Ureter (tissue), 1 donor: ENCODE data around the gene RBMX. TPM values are rescaled to one million over a fixed set of nuclear protein-coding genes. Genes with fewer than 3 reads are reported as not detected.
"Not testable (repeated sequence)": the region's sequence is repeated elsewhere in the genome, so short reads cannot be mapped to it uniquely, and the experiment has no call there.

Experiments
- DNase-seq: peaks from one replicate; pipeline ENCODE4 v3.0.0-alpha.2; 2020; ENCODE audit warnings: low spot score
- total RNA-seq: library from RNA; stranded (reverse); gene quantifications from one replicate; pipeline ENCODE4 v1.2.4, GENCODE V29; 2023
- donor health status: DM: yes; HTN: yes; CAD: no.

RBMX gene
- total RNA-seq, 1 donor from 2014 or later = 179 TPM

DNA sequence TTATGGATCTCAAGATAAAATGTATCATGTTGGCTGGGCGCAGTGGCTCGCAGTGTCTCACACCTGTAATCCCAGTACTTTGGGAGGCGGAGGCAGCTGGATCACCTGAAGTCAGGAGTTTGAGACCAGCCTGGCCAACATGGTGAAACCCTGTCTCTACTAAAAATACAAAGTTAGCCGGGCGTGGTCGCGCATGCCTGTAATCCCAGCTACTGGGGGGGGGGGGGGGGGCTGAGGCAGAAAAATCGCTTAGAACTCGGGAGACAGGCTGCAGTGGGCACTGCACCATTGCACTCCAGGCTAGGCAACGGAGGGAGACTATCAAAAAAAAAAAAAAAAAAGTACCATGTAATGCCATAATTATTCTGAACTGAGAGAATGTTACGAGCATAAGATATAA, 2.1 kb downstream of the RBMX start:
- no peak for DNase-seq

DNA sequence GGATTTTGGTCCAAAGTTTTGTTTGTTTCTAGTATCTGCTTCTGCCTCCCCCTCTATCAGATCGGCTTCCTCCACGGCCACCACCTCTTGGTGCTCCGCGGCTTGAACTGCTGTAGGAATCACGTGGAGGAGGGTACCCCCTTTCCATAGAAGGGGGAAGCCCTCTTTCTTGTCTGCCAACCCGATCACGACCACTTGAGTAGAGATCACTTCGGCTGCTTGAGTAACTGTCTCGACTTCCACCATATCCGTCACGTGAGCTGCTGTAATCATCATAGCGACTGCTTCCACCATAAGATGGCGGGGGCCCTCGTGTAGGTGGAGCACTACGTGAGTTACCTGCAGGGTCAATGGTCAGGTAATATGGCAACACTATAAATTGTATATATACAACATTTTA, 6.4 kb downstream of the RBMX start:
- not testable (repeated sequence) for DNase-seq

DNA sequence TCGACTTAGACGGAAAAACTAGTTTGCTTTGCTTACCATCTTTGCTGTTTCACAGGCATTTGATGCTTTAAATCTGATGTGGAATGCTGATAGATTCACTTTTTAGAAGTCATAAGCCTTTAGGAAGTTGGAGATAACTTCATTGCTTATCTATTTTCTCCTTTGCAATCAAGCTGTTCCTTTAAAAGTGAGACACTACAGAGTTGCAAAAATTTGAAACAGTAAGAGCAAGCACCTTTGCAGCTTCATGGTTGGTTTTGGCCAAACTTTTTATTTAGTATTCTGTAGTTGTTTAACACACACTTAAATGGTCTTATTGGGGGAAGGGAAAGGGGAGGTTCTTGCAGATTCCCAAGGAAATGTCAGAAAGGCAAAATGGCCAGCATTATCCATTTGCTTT, 7.3 kb downstream of the RBMX start:
- not testable (repeated sequence) for DNase-seq

DNA sequence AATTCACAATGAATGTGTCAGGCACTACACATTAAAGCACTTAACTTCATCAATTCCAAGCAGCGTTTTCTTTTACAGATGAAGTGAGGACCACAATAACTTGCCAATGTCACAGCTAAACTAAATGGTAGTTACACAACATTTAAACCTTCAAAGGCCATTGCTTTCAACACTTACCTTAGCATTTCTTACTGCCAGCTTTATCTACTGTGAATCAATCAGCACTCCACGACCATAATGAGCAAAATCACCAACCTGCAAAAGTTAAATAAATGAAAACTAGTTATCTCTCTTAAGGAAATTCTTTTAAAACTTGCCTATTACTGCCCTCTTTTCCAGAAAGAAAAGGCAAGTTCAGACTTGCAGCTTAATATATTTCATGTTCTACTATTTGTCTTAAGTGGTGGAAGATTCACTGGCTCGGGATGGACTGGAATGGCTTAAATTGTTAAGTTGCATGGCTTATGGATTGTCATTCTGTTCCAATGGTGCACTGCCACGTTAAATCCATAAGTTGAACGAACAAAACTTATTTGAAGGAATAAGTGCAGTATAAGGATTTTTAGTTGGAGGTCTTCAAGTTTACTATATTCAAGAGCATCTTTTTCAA, 8.3 kb downstream of the RBMX start:
- no peak for DNase-seq

DNA sequence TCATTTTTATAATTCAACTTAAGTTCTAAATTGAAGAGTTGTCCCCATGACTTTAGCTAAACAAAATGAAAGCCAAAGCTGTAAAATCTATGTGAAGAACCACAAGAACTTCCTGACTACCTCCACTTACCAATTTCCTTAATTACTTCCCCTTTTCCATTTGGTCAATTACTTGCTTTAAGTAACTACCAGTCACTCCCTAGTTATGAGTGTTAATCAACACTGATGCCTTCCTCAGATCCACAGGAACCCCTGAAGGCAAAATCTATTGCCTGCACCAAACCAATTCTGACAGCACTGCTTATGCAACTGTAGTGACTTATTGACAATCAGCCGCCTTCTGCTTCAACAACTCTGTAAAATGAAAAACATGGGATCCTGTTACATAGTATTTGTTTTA, 10.5 kb downstream of the RBMX start:
- no peak for DNase-seq

DNA sequence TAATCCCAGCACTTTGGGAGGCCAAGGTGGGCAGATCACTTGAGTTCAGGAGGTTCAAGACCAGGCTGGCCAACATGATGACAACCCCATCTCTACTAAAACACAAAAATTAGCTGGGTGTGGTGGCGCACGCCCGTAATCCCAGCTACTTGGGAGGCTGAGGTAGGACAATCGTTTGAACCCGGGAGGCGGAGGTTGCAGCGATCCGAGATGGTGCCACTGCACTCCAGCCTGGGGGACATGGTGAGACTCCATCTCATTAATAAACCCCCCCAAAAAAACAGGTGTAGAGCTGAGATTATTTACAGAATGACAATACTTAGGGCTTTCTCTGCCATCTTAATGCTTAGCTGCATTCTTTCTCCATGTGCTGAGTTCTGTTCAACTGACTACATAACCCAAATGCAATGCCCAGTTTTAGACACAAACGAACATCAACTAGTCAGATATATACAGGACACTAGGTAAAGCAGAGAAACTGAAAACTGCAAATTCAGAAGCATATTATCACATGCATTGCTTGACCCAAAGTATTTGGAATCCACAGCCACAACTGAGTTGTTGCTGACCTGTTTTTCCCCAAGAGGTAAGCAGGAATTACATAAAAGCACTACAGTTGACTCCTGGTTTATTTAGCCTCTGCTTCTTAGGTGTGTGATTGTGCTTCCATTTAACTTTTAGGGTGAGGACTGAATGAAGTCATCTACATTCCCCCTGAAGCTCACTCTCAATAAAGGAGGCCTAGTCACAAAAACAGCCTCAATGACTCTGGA, 12.1 kb downstream of the RBMX start:
- DNase-seq = no peak

DNA sequence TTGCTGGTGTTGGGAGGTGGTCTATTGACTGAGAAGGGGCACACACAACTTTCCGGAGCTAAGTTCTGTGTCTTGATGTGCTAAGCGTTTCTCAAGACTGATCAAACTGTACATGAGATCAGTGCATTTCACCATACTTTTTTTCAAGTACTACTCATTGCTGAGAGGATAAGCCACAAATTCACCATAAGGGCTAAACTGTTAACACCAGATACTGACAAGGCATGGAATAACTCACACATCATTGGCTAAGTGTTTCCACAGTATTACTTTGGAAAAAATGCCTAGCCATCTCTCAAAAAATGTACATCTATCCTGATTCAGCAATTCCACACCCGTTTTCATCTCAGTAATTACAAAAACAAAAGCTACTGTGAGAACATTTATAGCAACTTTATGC, 13.0 kb downstream of the RBMX start:
- DNase-seq = no peak

DNA sequence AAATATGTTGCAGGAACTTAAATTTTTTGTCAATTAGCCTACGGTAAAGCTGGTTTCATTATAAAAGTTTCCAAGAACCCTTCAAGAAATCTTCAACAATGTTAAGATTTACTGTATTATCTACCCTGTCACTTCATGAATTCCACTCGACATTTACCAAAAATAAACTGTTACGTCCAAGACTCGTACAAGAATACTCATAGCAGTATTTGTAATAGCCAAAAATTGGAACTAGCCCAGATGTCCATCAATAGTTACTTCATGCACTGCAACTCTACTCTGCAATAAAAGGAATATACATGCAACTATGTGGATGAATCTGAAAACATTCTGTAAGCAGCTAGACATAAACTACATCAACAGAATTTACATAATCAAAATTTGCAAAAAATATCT, 13.4 kb downstream of the RBMX start:
- no peak for DNase-seq

DNA sequence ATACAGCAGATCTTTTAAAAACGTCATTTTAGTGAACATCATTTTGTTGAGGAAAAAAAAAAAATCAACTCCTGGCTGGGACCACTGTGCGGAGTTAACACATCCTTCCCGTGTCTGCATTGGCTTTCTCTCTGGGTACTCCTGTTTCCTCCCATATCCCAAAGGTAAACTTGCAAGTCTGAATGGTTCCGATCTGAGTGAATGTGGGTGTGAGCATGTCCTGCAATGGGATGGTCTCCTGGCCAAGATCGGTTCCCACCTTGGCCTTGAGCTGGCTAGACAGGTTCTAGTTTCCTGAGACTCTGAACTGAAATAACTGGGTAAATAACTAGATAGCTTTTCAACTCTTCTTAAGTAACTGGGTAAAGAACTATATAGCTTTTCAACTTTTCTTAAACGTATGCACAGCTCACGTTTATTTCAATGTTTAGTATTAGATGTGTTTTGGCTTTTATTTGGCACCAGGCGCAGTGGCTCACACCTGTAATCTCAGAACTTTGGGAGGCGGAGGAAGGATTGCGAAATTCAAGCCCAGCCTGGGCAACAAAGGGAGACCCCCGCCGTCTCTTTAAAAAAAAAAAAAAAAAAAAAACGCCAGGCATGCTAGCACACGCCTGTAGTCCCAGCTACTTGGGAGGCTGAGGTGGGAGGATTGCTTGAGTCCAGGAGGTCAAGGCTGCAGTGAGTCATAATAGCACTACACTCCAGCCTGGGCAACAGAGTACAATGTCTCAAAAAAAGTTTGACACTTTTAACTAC, 14.0 kb downstream of the RBMX start:
- no peak for DNase-seq

DNA sequence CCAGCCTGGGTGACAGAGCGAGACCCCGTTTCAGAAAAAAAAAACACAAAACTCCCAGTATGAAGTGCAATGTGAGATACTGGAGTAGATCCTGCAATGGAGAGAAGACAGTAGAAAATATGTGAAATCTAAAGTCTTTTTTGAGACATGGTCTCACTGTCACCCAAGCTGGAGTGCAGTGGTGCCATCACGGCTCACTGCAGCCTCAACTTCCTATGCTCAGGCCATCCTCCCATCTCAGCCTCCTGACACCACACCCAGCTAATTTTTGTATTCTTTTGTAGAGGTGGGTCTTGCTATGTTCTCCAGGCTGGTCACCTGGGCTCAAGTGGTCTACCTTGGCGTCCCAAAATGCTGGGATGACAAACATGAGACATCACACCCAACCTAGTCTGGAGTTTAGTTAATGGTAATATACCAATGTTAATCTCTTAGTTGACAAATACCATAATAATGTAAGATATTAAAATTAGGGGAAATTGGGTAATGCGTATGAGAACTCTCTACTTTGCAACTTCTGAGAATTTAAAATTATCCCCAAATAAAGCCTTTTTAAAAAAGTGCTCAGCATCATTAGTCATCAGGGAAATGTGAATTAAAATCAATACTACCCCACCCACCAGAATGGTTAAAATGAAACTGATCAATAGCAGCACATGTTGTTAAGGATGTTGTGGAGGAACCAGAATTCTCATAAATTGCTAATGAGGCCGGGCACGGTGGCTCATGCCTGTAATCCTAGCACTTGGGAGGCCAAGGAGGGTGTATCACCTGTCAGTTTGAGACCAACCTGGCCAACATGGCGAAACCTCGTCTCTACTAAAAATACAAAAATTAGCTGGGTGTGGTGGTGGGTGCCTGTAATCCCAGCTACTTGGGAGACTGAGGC, 15.0 kb downstream of the RBMX start:
- DNase-seq = no peak

DNA sequence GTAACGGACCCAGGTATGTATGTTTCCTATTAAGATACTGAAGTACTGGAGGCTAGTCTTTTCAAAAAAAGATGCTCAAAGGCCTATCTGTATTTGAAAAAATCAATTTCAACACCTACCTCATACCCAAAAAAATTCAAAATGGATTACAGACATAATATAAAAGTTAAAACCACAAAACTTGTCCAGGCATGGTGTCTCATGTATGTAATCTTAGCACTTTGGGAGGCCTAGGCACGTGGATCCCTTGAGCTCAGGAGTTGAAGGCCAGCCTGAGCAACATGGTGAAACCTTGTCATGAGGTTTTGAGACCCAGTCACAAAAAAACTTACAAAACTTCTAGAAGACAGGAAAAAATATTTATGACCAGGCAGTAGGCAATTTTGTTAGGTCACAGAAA, 16.7 kb downstream of the RBMX start:
- DNase-seq = no peak

DNA sequence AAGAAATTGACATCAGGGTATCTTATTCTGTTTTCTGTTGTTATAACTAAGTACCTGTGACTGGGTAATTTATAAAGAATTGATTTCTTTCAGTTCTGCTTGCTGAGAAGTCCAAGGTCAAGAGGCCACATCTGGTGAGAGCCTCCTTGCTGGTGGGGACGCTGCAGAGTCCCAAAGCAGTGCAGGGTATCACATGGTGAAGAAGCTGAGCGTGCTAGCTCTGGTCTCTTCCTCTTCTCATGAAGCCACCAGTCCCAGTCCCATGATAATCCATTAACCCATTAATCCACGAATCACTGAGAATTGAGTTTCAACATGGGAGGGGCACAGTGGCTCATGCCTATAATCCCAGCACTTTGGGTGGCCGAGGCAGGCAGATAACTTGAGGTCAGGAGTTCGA, 18.0 kb downstream of the RBMX start:
- no peak for DNase-seq

DNA sequence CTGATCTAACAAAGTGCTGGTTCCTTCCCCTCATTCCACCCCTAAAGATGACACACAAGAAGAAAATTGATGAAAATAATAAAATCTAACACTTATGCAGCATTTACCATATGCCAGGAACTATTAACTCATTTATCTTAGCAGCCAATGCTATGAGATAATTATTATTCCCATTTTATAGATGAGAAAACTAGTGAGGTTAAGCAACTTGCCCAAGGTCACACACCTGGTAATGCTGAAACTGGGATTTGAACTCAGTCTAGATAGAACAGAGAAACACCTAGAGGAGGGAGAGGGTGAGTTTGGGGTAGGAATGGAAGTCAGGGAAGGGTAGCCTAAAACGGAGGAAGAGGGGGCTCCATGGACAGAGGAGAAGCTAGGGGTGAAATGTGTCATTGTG, 18.6 kb downstream of the RBMX start:
- no peak for DNase-seq

DNA sequence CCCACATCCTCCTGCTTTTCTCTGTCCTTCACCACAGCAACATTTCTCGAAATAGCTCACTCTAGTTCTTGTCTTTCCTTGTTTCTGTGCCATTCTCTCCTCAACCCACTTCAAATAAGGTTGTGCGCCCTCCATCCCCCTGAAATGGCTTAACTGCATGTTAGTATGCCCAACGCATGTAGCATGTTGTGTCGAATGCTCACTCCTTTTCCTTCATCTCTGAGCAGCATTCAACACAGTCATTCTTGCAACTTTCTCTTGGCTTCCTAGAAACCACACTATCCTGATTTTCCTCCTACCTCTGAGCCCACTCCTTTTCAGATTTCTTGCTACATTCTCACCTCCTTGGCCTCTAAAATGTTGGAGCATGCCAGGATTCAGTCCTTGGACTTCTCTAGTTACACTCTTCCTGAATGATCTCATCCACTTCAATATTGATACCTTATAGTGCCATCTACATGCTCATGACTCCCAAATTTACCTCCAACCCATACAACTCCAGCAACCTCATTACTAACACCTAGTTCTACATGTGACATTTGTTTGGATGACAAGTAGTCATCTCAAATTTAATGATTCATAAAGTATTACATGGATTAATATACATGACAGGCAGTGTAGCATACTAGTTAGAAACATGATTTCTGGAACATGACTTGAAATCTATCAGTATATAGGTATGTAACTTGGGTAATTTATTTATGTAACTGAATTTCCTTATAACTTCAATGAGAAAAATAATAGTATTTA, 22.3 kb downstream of the RBMX start:
- DNase-seq = no peak

DNA sequence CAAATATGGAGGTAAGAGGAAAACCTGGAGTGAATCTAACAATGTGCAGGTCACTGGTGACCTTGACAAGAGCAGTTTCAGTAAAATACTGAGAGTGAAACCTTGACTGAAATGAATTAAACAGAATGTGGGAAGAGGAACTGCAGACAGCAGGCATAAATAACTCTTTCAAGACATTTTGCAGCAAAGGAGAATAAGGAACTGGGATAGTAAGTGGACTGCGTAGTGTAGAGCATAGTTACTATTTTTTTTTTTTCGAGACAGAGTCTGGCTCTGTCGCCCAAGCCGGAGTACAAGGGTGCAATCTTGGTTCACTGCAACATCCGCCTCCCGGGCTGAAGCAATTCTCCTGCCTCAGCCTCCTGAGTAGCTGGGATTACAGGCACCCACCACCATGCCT, 24.0 kb downstream of the RBMX start:
- DNase-seq = no peak

DNA sequence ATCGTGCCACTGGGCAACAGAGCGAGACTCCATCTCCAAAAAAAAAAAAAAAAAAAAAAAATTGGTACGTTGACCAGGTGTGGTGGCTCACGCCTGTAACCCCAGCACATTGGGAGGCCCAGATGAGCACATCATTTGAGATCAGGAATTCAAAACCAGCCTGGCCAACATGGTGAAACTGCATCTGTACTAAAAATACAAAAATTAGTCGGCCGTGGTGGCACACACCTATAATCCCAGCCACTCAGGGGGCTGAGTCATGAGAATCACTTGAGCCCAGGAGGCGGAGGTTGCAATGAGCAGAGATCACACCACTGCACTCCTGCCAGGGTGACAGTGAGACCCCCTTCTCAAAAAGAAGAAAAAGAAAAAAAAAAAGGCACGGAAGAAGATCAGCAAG, 24.5 kb downstream of the RBMX start:
- DNase-seq = no peak

DNA sequence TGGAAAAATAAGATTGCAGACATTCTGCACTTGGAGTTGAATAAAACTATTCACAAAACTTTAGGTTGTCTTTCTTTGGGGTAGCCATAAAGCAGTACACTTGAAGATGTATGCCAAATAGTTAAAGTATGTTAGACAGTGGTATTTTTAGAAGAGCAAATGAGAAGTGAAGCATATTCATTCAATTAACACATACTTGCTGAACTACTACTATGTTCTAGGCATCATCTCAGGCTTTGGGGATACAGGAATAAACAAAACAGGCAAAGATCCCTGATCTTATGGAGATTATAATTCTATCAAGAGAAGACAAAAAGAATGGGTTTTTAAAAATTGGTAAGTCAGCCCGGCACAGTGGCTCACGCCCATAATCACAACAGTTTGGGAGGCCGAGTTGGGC, 29.0 kb downstream of the RBMX start:
- no peak for DNase-seq

DNA sequence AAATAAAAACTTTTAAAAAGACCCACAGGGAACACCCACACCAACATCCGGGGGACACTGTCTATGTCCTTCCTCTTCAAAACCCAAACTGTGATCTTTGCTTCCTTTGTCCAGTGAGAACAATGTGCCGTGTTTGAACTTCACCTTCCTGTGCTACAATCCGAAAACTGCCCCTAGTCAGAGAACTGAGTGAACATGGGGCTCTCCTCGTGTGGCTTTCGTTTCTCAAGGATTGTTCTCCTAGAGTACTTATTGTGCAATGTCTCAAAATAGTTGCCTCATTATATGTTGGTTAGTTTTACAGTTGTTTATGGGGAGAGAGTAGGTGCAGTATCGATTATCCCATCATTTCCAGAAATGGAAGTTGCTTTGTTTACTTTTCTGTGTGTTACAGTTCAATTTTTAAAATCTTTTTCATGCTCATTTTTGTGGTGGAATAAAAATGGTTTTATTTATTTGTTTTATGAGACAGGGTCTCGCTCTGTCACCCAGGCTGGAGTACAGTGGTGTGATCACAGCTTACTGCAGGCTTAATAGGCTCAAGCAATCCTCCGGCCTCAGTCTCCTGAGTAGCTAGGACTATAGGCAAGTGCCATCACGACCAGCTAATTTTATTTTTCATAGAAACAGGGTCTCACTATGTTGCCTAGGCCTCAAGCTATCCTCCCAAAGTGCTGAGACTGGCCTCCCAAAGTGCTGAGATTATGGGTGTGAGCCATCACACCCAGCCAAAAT, 29.9 kb downstream of the RBMX start:
- DNase-seq = no peak

DNA sequence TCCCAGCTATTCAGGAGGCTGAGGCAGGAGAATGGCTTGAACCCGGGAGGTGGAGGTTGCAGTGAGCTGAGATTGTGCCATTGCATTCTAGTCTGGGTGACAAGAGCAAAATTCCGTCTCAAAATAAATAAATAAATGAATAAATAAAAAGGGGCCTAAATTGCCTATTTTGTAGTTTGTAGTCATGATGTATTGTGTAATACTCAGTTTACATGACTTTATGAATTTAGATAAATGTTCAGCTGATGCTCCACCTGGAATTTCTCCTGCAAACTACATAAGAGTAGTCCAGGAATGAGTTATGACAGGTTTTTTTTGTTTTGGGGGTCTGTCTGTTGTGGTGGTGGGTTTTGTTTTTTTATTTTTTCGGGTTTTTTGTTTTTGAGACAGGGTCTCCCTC, 31.1 kb downstream of the RBMX start:
- no peak for DNase-seq

DNA sequence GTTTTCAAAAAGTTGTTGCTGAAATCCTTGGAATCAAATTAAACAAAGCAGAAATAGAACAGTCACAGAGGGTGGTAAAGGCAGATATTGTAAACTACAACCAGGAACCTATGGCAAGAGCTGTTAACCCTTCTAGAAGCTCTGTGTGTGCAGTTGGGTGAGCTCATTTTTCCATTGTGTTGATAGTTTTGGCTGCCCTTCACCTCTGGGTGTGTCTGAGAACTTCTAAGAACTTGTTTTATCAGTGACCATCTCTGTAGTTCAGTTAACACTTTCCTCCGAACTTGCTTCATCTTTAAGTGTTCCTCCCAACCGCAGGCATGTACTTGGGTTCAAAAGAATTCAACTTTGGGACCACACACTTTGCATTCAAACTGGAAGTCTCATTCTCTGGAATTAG, 32.7 kb downstream of the RBMX start:
- DNase-seq = no peak

DNA sequence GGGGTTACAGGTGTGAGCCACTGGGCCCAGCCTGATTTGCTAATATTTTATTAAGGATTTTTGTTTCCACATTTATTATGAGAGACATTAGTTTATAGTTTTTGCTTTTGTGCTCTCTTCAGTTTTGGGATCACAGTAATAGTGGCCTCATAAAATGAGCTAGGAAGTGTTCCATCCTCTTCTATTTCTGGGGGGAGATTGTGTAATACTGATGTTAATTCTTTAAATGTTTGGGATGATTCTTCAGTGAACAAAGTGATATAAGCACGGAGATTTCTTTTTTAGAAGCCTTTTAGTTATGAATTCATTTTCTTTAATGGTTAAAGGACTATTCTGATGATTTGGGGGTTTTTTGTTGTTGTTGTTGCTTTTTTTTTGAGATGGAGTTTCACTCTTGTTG, 41.3 kb downstream of the RBMX start:
- DNase-seq = no peak
